HG03025 (cell line): Measurements from ENCODE around the gene AHR.

Experiments
- ATAC-seq: cut with Tn5 transposase; IDR thresholded peaks from one replicate; pipeline ENCODE4 v1.9.1; 2021; ENCODE audit warnings: mild to moderate bottlenecking, moderate library complexity; ENCODE audit not compliant: unreplicated experiment, low FRiP score

AHR gene

GRCh38 chr7:17302575-17303142 is 4.2 kb downstream of the AHR start:
- ATAC-seq: peak; percentile 41

GRCh38 chr7:17304926-17305325 is 6.5 kb downstream of the AHR start:
- ATAC-seq: no peak

GRCh38 chr7:17305387-17306171 is 7.1 kb downstream of the AHR start:
- no peak for ATAC-seq

GRCh38 chr7:17307000-17307399 is 8.5 kb downstream of the AHR start:
- no peak for ATAC-seq

GRCh38 chr7:17307558-17307957 is 9.1 kb downstream of the AHR start:
- no peak for ATAC-seq

- ATAC-seq: no peak
Observed at GRCh38 chr7:17307969-17308648, 9.7 kb downstream of the AHR start.

- no peak for ATAC-seq
Observed at GRCh38 chr7:17311194-17311593, 12.7 kb downstream of the AHR start.

GRCh38 chr7:17311952-17312351 is 13.5 kb downstream of the AHR start:
- no peak for ATAC-seq

- no peak for ATAC-seq
Observed at GRCh38 chr7:17312641-17313040, 14.2 kb downstream of the AHR start.

GRCh38 chr7:17313194-17313593 is 14.7 kb downstream of the AHR start:
- no peak for ATAC-seq

- no peak for ATAC-seq
Observed at GRCh38 chr7:17315974-17316373, 17.5 kb downstream of the AHR start.

GRCh38 chr7:17318146-17318545 is 19.7 kb downstream of the AHR start:
- ATAC-seq: no peak

- no peak for ATAC-seq
Observed at GRCh38 chr7:17319164-17320101, 21.0 kb downstream of the AHR start.

- ATAC-seq: no peak
Observed at GRCh38 chr7:17320102-17320497, 21.6 kb downstream of the AHR start.

GRCh38 chr7:17320657-17321056 is 22.2 kb downstream of the AHR start:
- no peak for ATAC-seq

- ATAC-seq: no peak
Observed at GRCh38 chr7:17325364-17325763, 26.9 kb downstream of the AHR start.

GRCh38 chr7:17326378-17326777 is 27.9 kb downstream of the AHR start:
- ATAC-seq: no peak

GRCh38 chr7:17328641-17329040 is 30.2 kb downstream of the AHR start:
- no peak for ATAC-seq

- ATAC-seq: no peak
Observed at GRCh38 chr7:17329440-17329839, 31.0 kb downstream of the AHR start.

GRCh38 chr7:17331891-17332501 is 33.5 kb downstream of the AHR start:
- ATAC-seq: no peak
